Measurements from ENCODE around the gene L1TD1. TPM values are rescaled to one million over a fixed set of nuclear protein-coding genes. Genes with fewer than 3 reads are reported as not detected.
"Not testable (repeated sequence)": the region's sequence is repeated elsewhere in the genome, so short reads cannot be mapped to it uniquely, and the experiment has no call there.

L1TD1 gene
- total RNA-seq, 8 experiments from 2014 or later: 0.05 to 6.9 (median 2.4) TPM; not detected in 1

DNA sequence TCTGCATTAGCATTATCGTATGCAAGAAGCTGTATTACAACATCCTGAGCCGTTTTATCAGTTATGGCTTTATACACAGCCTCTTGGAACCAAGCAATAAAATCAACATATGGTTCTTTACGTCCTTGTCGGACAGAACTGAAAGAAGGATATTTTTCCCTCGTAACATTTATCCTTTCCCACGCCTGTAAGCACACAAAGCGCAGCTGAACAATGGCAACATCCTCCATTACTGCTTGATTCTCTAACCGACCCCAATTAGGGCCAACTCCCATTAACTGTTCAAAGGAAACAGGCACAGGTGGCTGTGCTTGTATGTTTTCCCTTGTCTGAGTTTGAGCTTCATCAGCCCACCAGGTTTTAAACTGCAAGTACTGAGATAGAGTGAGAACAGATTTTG lies 12.5 kb upstream of the L1TD1 start:
- H3K4me3 ChIP-seq; in situ Hi-C loops (cut with MboI; ENCODE audit: low pct_unique_long_range_greater_than_20kb in 2 of 9, low sequenced_read_pairs in 9 of 9, unreplicated experiment in 9 of 9); H3K27ac ChIP-seq; ATAC-seq (replicated peaks in 6 of 8): not testable (repeated sequence)
- peaks cover 27 to 29% of the 10 kb centered on the region in 2 donors for H3K4me1 ChIP-seq (replicated peaks in 1 of 2)
- 13 to 84% (median 39%) methylated on average over 1 to 8 of the region's 8 CpGs; no CpG with 5 or more reads in 1 of the 10 experiments for WGBS, 10 experiments

DNA sequence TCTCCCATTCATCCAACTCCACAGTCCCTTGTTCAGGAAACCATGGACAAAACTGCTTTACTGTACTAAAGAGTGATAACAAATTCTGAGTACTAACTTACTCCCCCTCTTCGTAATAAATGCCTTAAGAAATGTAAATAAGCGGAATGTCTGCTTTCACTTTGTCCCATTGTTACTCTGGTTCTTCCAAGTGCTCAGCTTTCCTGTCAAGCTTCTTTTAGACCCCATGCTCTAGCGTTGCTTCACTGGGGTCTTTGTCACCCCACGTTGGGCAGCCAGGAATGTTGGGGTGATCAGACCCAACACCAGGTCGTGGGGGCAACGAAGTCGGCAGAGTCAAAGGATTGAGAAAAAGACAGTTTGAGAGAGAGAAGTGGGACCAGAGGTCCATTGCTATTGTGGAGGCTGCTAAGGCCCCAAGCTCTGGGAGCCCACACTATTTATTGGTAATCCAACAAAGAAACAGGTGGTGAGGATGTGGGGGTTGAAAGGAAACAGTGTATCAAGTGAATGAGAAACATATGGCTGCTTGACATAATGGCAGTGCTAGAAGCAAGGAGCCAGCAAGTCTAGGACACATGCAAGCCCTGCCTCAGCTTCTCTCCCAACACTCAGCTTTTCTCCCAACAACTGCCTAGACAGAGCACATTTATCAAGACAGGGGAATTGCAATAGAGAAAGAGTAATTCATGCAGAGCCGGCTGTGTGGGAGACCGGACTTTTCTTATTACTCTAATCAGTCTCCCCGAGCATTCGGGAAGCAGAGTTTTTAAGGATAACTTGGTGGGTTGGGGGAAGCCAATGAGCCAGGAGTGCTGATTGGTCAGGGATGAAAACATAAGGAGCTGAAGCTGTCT lies 11.3 kb upstream of the L1TD1 start:
- ATAC-seq (replicated peaks in 6 of 8); H3K27ac ChIP-seq; H3K4me3 ChIP-seq; in situ Hi-C loops (cut with MboI; ENCODE audit: low pct_unique_long_range_greater_than_20kb in 2 of 9, low sequenced_read_pairs in 9 of 9, unreplicated experiment in 9 of 9): not testable (repeated sequence)
- H3K4me1 ChIP-seq (replicated peaks in 1 of 2): peaks cover 27 to 29% of the 10 kb centered on the region in 2 donors
- 5 to 83% (median 32%) methylated on average over 1 to 11 of the region's 11 CpGs for whole genome bisulfite sequencing, 10 experiments

DNA sequence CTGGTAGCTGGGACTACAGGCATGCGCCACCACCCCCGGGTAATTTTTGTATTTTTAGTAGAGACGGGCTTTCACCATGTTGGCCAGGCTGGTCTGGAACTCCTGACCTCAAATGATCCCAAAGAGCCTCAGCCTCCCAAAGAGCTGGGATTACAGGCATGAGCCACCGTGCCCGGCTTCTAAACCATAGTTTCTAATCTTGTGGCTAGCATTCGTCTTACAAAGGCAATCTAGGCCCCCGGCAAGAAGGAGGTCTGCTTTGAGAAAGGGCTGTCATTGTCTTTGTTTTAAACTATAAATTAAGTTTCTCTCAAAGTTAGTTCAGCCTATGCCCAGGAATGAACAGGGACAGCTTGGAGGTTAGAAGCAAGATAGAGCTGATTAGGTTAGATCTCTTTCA lies 10.3 kb upstream of the L1TD1 start:
- in situ Hi-C loops (cut with MboI; ENCODE audit: low pct_unique_long_range_greater_than_20kb in 2 of 9, low sequenced_read_pairs in 9 of 9, unreplicated experiment in 9 of 9): no loop called here
- no peak for ATAC-seq (replicated peaks in 6 of 8)
- WGBS, 10 experiments: 57 to 100% (median 83%) methylated on average over 1 to 7 of the region's 7 CpGs; no CpG with 5 or more reads in 2 of the 10 experiments
- Histone ChIP-seq H3K4me3 (no peak overlapping the region), H3K4me1 (replicated peaks in 1 of 2) (peaks cover 27 to 29% of the 10 kb centered on the region in 2 donors), H3K27ac (no peak overlapping the region)

DNA sequence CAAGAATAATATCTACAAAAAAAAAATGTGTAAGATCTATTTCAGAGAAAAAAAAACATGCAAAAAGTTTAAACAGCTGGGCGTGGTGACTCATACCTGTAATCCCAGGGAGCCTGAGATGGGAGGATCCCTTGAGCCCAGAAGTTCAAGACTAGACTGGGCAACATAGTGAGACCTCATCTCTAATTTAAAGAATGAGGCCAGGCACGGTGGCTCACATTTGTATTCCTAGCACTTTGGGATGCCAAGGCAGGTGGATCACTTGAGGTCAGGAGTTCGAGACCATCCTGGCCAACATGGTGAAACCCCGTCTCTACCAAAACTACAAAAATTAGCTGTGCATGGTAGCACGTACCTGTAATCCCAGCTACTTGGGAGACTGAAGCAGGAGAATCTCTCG lies 9.4 kb upstream of the L1TD1 start:
- H3K27ac ChIP-seq; H3K4me3 ChIP-seq; in situ Hi-C loops (cut with MboI; ENCODE audit: low pct_unique_long_range_greater_than_20kb in 2 of 9, low sequenced_read_pairs in 9 of 9, unreplicated experiment in 9 of 9); ATAC-seq (replicated peaks in 6 of 8): not testable (repeated sequence)
- peaks cover 27 to 28% of the 10 kb centered on the region in 2 donors for H3K4me1 ChIP-seq (replicated peaks in 1 of 2)
- 40 to 100% (median 87%) methylated on average over 1 to 6 of the region's 6 CpGs; no CpG with 5 or more reads in 2 of the 10 experiments for WGBS, 10 experiments

DNA sequence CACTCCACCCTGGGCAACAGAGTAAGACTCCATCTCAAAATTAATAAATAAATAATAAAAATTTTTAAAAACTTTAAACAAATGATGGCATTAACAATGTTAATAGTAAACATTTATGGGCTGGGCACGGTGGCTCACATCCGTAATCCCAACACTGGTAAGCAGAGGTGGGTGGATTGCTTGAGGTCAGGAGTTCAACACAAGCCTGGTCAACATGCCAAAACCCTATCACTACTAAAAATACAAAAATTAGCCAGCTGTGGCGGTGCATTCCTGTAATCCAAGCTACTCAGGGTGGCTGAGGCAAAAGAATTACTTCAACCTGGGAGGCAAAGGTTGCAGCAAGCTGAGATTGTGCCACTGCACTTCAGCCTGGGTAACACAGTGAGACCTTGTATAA lies 9.0 kb upstream of the L1TD1 start:
- 37 to 100% (median 68%) methylated on average over 1 to 3 of the region's 3 CpGs for WGBS, 10 experiments

DNA sequence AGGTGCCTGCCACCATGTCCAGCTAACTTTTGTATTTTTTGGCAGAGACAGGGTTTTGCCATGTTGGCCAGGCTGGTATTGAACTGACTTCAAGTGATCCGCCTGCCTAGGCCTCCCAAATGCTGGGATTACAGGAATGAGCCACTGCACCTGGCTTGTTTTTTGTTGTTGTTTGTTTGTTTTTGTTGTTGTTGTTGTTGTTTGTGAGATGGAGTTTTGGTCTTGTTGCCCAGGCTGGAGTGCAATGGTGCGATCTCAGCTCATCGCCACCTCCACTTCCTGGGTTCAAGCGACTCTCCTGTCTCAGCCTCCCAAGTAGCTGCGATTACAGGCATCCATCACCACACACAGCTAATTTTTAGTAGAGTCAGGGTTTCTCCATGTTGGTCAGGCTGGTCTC lies 7.1 kb upstream of the L1TD1 start:
- H3K4me3 ChIP-seq: no peak overlapping the region
- H3K4me1 ChIP-seq (replicated peaks in 1 of 2): peaks cover 8 to 11% of the 10 kb centered on the region in 2 donors
- no peak overlapping the region for H3K27ac ChIP-seq
- WGBS, 10 experiments: 78 to 100% (median 97%) methylated on average over 1 to 5 of the region's 5 CpGs; no CpG with 5 or more reads in 1 of the 10 experiments
- in situ Hi-C loops (cut with MboI; ENCODE audit: low pct_unique_long_range_greater_than_20kb in 2 of 9, low sequenced_read_pairs in 9 of 9, unreplicated experiment in 9 of 9): no loop called here
- no peak for ATAC-seq (replicated peaks in 6 of 8)

More for the DNA sequence above, 9.0 kb upstream of the L1TD1 start:
- Histone ChIP-seq H3K27ac (no peak overlapping the region), H3K4me1 (replicated peaks in 1 of 2) (peaks cover 23% of the 10 kb centered on the region in 2 donors), H3K4me3 (no peak overlapping the region)
- in situ Hi-C loops (cut with MboI; ENCODE audit: low pct_unique_long_range_greater_than_20kb in 2 of 9, low sequenced_read_pairs in 9 of 9, unreplicated experiment in 9 of 9): no loop called here
- no peak for ATAC-seq (replicated peaks in 6 of 8)

DNA sequence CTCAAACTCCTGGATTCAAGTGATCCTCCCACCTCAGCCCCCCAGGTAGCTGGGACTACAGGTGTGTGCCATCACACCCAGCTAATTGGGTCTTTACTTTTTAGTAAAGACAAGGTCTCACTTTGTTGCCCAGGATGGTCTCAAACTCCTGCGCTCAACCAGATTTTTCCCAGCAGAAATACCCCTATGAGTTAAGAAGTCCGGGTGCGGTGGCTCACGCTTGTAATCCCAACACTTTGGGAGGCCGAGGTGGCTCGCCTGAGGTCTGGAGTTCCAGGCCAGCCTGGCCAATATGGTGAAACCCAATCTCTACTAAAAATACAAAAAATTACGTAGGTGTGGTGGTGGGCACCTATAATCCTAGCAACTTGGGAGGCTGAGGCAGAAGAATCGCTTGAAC lies 6.5 kb upstream of the L1TD1 start:
- Histone ChIP-seq H3K4me1 (replicated peaks in 1 of 2) (peaks cover 5 to 9% of the 10 kb centered on the region in 2 donors), H3K4me3 (no peak overlapping the region), H3K27ac (no peak overlapping the region)
- no peak for ATAC-seq (replicated peaks in 6 of 8)
- 26 to 100% (median 95%) methylated on average over 1 to 8 of the region's 8 CpGs; no CpG with 5 or more reads in 2 of the 10 experiments for WGBS, 10 experiments
- in situ Hi-C loops (cut with MboI; ENCODE audit: low pct_unique_long_range_greater_than_20kb in 2 of 9, low sequenced_read_pairs in 9 of 9, unreplicated experiment in 9 of 9): no loop called here

DNA sequence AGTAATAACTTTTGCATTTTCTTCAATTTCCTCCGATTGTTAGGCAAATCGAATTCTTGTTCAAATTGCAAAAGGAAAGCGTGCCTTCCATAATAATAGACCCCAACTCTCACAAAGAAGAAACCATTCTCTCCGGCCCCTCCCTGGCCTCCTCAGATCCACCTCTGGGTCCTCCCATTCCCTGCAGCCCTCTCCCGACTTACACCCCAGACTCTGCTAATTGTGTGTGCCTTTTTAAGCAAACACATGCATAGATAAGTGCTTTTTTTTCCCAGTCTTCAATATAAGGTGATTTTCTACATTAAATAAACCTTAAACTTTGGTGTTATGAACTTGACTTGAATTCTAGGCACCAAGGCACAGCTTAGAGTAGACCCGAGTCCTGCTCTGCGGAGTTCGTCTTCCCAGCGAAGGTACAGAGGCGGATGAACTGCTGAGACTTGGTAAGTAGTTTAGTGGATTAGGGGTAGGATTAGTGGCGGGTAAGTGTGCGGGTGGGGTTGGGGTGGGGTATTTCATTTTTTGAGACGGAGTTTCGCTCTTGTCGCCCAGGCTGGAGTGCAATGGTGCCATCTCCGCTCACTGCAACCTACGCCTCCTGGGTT lies 1.5 kb downstream of the L1TD1 start:
- in situ Hi-C loops (cut with MboI; ENCODE audit: low pct_unique_long_range_greater_than_20kb in 2 of 9, low sequenced_read_pairs in 9 of 9, unreplicated experiment in 9 of 9): no loop called here
- Histone ChIP-seq H3K4me3 (no peak overlapping the region), H3K27ac (no peak overlapping the region), H3K4me1 (replicated peaks in 1 of 2) (peaks cover 0 to 8% of the 10 kb centered on the region in 2 donors)
- WGBS, 10 experiments: 0 to 100% (median 47%) methylated on average over 1 to 14 of the region's 17 CpGs; no CpG with 5 or more reads in 1 of the 10 experiments
- ATAC-seq (replicated peaks in 6 of 8): peak in 3 of 8 experiments; percentile 36 to 42 (median 38)

DNA sequence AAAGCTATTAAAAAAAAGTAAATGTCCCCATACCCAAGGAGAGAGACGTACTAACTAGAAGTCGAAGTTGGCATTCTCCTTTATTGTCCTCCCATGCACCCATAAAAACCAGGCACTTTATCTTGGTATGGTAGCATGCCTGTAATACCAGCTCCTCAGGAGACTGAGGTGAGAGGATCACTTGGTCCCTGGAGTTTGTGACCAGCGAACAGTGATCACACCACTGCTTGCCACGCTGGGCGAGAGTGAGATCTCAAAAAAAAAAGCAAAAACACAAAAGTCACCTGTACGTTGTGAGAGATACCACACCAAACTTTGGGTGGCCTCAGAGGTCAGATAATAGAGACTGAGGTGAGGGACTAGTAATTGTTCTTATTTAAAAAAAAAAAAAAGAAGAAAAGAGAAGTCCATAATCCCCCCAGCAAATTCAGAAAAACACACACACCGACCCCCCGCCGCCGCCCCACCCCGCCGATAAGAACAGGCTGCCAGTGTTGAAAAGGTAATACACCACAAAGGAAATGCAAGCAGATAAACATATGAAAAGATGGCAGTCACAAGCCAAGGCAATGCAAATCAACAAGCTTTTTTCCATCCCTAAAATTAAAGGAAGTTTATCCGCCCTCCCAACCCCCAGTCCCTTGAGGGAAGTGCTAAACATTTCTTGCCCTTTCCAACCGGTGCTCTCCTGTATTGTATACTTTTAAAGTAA lies 3.6 kb downstream of the L1TD1 start:
- H3K27ac ChIP-seq: no peak overlapping the region
- 0 to 66% (median 33%) methylated on average over 1 to 14 of the region's 14 CpGs for WGBS, 10 experiments
- in situ Hi-C loops (cut with MboI; ENCODE audit: low pct_unique_long_range_greater_than_20kb in 2 of 9, low sequenced_read_pairs in 9 of 9, unreplicated experiment in 9 of 9): no loop called here
- H3K4me3 ChIP-seq: no peak overlapping the region
- ATAC-seq (replicated peaks in 6 of 8): peak in 5 of 8 experiments; percentile 29 to 79 (median 40)
- H3K4me1 ChIP-seq (replicated peaks in 1 of 2): peaks cover 0 to 8% of the 10 kb centered on the region in 2 donors

DNA sequence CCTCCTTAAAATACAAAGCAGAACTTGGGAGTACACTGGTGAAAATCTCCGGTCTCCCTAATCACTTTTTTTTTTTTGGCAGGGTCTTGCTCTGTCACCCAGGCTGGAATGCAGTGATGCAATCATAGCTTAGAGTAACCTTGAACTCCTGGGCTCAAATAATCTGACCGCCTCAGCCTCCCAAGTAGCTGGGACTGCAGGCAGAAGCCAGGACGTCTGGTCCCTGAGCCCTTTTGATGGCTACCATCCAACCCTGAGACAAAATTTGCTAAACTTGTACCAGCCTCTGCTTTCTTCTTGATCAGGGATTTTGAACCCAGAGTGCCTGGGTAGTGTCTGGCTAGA lies 4.1 kb downstream of the L1TD1 start:
- H3K4me1 ChIP-seq (replicated peaks in 1 of 2): peaks cover 0 to 8% of the 10 kb centered on the region in 2 donors
- 0 to 60% (median 21%) methylated on average over 1 to 3 of the region's 3 CpGs; no CpG with 5 or more reads in 1 of the 10 experiments for WGBS, 10 experiments
- H3K27ac ChIP-seq: no peak overlapping the region
- no peak overlapping the region for H3K4me3 ChIP-seq
- in situ Hi-C loops (cut with MboI; ENCODE audit: low pct_unique_long_range_greater_than_20kb in 2 of 9, low sequenced_read_pairs in 9 of 9, unreplicated experiment in 9 of 9): no loop called here
- ATAC-seq (replicated peaks in 6 of 8): peak in 4 of 8 experiments; percentile 15 to 55 (median 33)

DNA sequence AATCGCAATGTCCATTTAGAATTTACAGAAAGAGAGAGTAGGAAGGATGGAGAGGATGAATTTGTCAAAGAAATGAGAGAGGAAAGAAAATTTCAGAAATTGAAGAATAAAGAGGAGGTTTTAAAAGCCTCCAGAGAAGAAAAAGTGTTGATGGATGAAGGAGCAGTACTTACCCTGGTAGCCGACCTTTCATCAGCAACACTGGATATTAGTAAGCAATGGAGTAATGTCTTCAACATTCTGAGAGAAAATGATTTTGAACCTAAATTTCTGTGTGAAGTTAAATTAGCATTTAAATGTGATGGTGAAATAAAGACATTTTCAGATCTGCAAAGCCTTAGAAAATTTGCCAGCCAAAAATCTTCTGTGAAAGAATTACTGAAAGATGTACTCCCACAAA lies 12.5 kb downstream of the L1TD1 start:
- no peak for ATAC-seq (replicated peaks in 6 of 8)
- in situ Hi-C loops (cut with MboI; ENCODE audit: low pct_unique_long_range_greater_than_20kb in 2 of 9, low sequenced_read_pairs in 9 of 9, unreplicated experiment in 9 of 9): no loop called here
- WGBS, 10 experiments: 37 to 100% (median 90%) methylated on average over 2 of the region's 2 CpGs; no CpG with 5 or more reads in 1 of the 10 experiments
- H3K4me1 ChIP-seq (replicated peaks in 1 of 2): no peaks in the 10 kb centered on the region
- no peak overlapping the region for H3K4me3 ChIP-seq
- no peak overlapping the region for H3K27ac ChIP-seq

DNA sequence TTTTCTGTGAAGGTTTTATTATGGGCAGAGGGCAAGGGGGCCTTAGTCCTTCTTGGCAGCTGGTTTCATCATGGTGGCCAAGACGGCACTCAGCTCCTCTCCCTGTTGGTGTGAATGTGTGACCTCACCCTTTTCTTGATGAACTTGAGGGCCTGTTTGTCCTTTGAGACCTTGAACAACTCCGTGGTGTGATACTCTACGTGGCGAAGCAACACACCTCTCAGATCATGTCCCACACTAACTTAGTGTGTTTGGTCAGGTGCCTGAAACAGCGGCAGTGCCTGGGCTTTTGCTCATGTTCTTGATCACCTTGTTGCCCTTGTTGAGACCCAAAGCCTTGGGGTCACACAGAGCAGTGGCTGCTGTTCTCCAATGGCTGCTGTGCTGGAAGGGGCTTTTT lies 13.4 kb downstream of the L1TD1 start:
- in situ Hi-C loops (cut with MboI; ENCODE audit: low pct_unique_long_range_greater_than_20kb in 2 of 9, low sequenced_read_pairs in 9 of 9, unreplicated experiment in 9 of 9): no loop called here
- H3K4me3 ChIP-seq: no peak overlapping the region
- ATAC-seq (replicated peaks in 6 of 8): no peak
- no peak overlapping the region for H3K27ac ChIP-seq
- H3K4me1 ChIP-seq (replicated peaks in 1 of 2): no peaks in the 10 kb centered on the region
- 88 to 100% (median 91%) methylated on average over 2 to 4 of the region's 5 CpGs; no CpG with 5 or more reads in 5 of the 10 experiments for WGBS, 10 experiments

DNA sequence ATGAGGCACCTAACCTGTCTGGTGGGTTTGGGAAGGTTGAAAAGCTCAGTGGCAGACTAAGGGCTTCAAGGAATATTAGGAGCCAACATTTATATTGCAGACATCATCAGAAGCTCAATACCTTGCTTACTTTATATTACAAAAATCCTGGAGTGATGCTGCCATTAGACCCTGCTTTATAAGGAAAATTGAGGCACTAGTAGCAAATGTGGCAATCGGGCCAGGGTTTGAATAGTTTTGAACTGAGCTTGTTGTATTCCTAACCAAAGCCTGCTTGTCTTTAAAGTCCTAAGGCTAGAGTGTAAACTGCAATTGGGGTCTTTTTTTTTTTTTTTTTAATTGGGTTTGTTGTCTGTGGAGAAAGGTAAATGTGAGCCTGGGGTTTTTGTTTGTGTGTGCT lies 14.3 kb downstream of the L1TD1 start:
- in situ Hi-C loops (cut with MboI; ENCODE audit: low pct_unique_long_range_greater_than_20kb in 2 of 9, low sequenced_read_pairs in 9 of 9, unreplicated experiment in 9 of 9): no loop called here
- H3K4me1 ChIP-seq (replicated peaks in 1 of 2): no peaks in the 10 kb centered on the region
- H3K27ac ChIP-seq: no peak overlapping the region
- 0 to 50% (median 0%) methylated on average over 1 of the region's 1 CpG; no CpG with 5 or more reads in 3 of the 10 experiments for WGBS, 10 experiments
- ATAC-seq (replicated peaks in 6 of 8): no peak
- H3K4me3 ChIP-seq: no peak overlapping the region
